Glutamatergic neuron (in vitro differentiated cells): ENCODE results near the gene COQ3. TPM values are rescaled to one million over a fixed set of nuclear protein-coding genes. Genes with fewer than 3 reads are reported as not detected.

Source experiments
- DNase-seq: peaks from one replicate; pipeline ENCODE4 v3.0.0; 2022
- H3K27ac Mint-ChIP-seq: one replicate; pipeline ENCODE4 v1.8.0; 2020; ENCODE audit warnings: mild to moderate bottlenecking, mixed read lengths, inconsistent platforms; ENCODE audit not compliant: unreplicated experiment
- H3K27me3 Mint-ChIP-seq: one replicate; pipeline ENCODE4 v1.8.0; 2020; ENCODE audit warnings: mild to moderate bottlenecking, moderate library complexity, mixed read lengths, inconsistent platforms; ENCODE audit not compliant: unreplicated experiment
- H3K36me3 Mint-ChIP-seq: one replicate; pipeline ENCODE4 v1.8.0; 2020; ENCODE audit warnings: mild to moderate bottlenecking, mixed read lengths, inconsistent platforms; ENCODE audit not compliant: unreplicated experiment
- H3K4me1 Mint-ChIP-seq: one replicate; pipeline ENCODE4 v1.8.0; 2020; ENCODE audit warnings: mild to moderate bottlenecking, low read depth, mixed read lengths, inconsistent platforms; ENCODE audit not compliant: unreplicated experiment
- H3K4me3 Mint-ChIP-seq: one replicate; pipeline ENCODE4 v1.8.0; 2020; ENCODE audit warnings: mild to moderate bottlenecking, mixed read lengths, inconsistent platforms; ENCODE audit not compliant: unreplicated experiment
- H3K9me3 Mint-ChIP-seq: one replicate; pipeline ENCODE4 v1.8.0; 2020; ENCODE audit warnings: mild to moderate bottlenecking, moderate library complexity, mixed read lengths, inconsistent platforms; ENCODE audit not compliant: unreplicated experiment
- total RNA-seq: library from RNA; stranded (reverse); fragmentation: NEBNext Ultra II Directional; extraction: Animal tissue kit (Norgen Biotek cat#: 25700); gene quantifications from one replicate; pipeline ENCODE4 v1.2.1, GENCODE V29; 2021; ENCODE audit not compliant: unreplicated experiment
- TF ChIP-seq, protein P1 (sequence below): fragments of 200-600 bp; sonication (generic); IDR thresholded peaks from one replicate; pipeline ENCODE4 v1.5.0; 2021; ENCODE audit not compliant: partially characterized antibody, unreplicated experiment

Gene COQ3
- total RNA-seq, 1 donor from 2014 or later: 3.8 TPM

DNA sequence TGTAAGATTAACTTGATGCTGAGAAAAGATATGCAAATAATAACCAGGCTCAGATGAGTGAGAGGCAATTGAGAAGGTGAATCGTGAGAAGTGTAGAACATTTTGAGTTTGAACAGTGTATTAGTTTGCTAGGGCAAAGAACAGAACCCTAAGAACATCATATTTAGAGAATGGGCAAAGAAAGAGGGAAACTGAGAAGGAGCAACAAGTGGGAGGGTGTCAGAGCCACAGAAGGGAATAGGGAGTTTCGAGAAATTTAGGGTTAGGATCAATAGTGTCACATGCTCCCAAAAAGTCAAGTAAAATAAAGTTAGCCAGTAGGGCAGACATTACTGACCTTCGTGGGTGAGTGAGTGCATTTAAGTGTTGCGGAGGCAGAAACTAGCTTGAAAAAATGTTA, 39.0 kb downstream of the COQ3 start:
- TF ChIP-seq, protein P1, sequence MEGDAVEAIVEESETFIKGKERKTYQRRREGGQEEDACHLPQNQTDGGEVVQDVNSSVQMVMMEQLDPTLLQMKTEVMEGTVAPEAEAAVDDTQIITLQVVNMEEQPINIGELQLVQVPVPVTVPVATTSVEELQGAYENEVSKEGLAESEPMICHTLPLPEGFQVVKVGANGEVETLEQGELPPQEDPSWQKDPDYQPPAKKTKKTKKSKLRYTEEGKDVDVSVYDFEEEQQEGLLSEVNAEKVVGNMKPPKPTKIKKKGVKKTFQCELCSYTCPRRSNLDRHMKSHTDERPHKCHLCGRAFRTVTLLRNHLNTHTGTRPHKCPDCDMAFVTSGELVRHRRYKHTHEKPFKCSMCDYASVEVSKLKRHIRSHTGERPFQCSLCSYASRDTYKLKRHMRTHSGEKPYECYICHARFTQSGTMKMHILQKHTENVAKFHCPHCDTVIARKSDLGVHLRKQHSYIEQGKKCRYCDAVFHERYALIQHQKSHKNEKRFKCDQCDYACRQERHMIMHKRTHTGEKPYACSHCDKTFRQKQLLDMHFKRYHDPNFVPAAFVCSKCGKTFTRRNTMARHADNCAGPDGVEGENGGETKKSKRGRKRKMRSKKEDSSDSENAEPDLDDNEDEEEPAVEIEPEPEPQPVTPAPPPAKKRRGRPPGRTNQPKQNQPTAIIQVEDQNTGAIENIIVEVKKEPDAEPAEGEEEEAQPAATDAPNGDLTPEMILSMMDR: no peak
- Mint-ChIP-seq H3K4me3 (no peak overlapping the region), H3K27me3 (peaks cover 7% of the 10 kb centered on the region), H3K4me1 (peaks cover 4% of the 10 kb centered on the region), H3K27ac (no peak overlapping the region), H3K9me3 (peaks cover 3% of the 10 kb centered on the region), H3K36me3 (no peaks in the 10 kb centered on the region)
- DNase-seq: no peak

DNA sequence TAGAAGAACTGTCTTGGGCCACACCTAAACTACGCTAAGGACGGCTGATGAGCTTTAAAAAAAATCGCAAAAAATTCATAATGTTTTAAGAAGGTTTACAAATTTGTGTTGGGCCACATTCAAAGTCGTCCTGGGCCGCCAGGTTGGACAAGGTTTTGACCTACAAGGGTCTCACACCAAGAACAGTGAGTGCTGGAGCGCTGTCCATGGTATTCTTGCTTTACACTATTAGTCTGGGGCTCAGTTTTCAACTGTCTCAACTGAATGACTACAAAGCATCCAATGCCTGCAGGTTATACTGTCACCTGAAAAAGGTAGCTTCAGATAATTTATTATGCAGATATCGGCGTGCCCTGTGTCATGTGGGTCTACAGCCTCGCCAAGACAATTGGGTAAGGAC, 40.9 kb downstream of the COQ3 start:
- peaks cover 7% of the 10 kb centered on the region for H3K9me3 Mint-ChIP-seq
- no peak overlapping the region for H3K4me3 Mint-ChIP-seq

DNA sequence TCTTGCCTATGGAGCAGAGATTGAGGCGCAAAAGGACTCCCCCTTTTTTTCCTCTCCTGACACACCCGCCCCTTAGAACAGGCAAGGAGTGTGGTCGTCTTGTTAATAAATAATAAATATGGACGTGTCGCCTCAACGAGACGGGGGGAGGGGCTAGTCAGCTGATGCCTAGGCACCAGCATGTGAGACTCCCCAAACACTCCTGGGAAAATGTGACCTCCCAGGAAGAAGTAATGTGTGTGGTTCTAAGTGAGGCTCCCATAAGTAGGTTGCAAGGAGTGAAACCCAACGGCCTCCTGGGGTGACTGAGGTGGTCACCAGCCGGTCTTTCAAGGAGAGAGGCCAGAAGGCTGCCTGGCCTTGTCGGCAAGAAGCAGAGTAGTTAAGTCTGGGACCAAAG, 43.4 kb downstream of the COQ3 start:
- Mint-ChIP-seq H3K4me1 (peaks cover 9% of the 10 kb centered on the region), H3K9me3 (peaks cover 4% of the 10 kb centered on the region), H3K4me3 (peak overlapping the region; percentile 80), H3K27ac (no peak overlapping the region), H3K36me3 (no peaks in the 10 kb centered on the region), H3K27me3 (peaks cover 5% of the 10 kb centered on the region)
- peak; percentile 28 for DNase-seq
- TF ChIP-seq, protein P1: no peak

More for the DNA sequence above, 40.9 kb downstream of the COQ3 start:
- TF ChIP-seq, protein P1: no peak
- no peaks in the 10 kb centered on the region for H3K36me3 Mint-ChIP-seq
- peaks cover 7% of the 10 kb centered on the region for H3K27me3 Mint-ChIP-seq
- H3K27ac Mint-ChIP-seq: no peak overlapping the region
- no peak for DNase-seq
- H3K4me1 Mint-ChIP-seq: peaks cover 5% of the 10 kb centered on the region

DNA sequence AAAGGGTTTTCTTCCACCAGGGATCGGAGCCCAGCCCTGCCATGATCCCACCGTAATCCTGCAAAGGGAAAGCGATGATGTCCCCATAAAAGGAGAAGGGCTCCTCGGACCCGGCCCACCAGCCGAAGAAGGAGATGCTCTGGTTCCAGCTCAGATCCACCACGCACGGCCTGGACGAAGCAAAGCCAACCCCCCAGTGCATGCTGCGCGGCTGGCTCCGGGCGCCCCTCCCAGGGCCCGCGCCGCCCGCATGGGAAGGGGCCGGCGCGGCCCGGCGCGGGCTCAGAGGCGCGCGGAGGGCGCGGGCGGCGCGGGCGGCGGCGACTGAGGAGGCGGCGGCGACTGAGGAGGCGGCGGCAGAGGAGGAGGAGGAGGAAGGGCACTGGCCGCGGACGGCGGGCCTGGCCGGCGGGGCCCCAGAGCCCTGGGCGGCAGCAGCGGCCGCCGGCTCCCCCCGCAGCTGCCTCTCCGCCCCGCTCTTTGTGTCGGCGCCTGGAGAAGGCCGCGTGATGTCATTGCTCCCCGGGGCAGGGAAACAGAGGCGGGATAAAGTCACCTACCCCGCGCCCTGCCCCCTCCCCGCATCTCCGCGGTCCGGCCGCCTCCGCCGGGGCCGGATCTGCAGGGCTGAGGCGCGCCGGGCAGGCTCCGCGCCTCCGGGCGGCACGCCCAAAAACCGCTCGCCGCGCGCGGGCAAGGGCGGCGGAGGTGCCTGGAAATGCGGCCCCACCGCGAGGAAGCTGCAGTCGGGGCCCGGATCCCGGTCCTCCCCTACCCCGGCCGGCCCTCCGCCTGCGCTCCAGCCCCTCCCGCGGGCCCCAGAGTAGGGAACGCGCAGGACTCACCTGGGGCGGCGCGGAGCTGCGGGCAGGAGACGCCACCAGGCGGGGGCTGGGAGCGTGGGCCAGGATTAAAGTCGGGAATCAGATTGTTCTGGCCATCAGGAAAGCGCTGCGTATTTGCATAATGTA, 44.5 kb downstream of the COQ3 start, which contains the start of gene FAXC:
Gene FAXC, minus strand, starts transcription at position 504 of the 971 bp plus-strand sequence. Its CDS starts 302 bp downstream, at position 202.
- no peaks in the 10 kb centered on the region for H3K36me3 Mint-ChIP-seq

More for the DNA sequence above, 44.5 kb downstream of the COQ3 start, which contains the start of gene FAXC:
- TF ChIP-seq, protein P1: no peak
- Mint-ChIP-seq H3K9me3 (peaks cover 4% of the 10 kb centered on the region), H3K27ac (peak within 1 kb of the TSS; percentile 93), H3K4me1 (peaks cover 9% of the 10 kb centered on the region), H3K4me3 (peak within 1 kb of the TSS; percentile 92), H3K27me3 (peaks cover 5% of the 10 kb centered on the region)
- DNase-seq: peak; percentile 73
